ENCODE measurements around the gene TMEM187.

The TMEM187 gene

GRCh38 chrX:154020536-154021115 lies 48.1 kb downstream of the TMEM187 start:
- DNase-seq (ENCODE audit: low read depth) = no peak

- no peak for DNase-seq (ENCODE audit: low read depth)
These were observed 48.6 kb downstream of the TMEM187 start for GRCh38 chrX:154021131-154021611.

- no peak for DNase-seq (ENCODE audit: low read depth)
These were observed 49.6 kb downstream of the TMEM187 start for GRCh38 chrX:154022108-154022507.

GRCh38 chrX:154023276-154024000 lies 50.9 kb downstream of the TMEM187 start:
- DNase-seq (ENCODE audit: low read depth) = no peak

GRCh38 chrX:154024271-154024670 lies 51.7 kb downstream of the TMEM187 start:
- no peak for DNase-seq (ENCODE audit: low read depth)

DNA sequence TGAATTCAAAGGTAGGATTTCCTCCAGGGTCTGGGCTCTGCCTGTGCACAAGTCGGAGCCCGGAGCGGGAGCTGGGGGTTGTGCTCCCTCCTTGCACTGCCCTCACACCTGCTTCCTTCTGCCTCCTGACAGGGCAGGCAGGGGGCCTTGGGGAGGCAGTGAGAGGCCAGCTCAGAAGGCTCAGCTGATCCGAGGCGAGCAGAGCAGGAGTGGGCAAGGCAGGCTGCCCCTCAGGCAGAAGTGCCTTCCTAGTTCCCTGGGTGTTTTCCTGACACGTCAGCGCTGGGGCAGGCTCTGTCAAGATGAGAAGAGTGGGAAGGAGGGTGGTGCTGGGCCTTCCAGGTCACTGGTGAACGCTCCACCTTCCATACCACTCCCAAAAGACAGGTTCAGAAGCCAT lies 52.7 kb downstream of the TMEM187 start:
- no peak for DNase-seq (ENCODE audit: low read depth)

DNA sequence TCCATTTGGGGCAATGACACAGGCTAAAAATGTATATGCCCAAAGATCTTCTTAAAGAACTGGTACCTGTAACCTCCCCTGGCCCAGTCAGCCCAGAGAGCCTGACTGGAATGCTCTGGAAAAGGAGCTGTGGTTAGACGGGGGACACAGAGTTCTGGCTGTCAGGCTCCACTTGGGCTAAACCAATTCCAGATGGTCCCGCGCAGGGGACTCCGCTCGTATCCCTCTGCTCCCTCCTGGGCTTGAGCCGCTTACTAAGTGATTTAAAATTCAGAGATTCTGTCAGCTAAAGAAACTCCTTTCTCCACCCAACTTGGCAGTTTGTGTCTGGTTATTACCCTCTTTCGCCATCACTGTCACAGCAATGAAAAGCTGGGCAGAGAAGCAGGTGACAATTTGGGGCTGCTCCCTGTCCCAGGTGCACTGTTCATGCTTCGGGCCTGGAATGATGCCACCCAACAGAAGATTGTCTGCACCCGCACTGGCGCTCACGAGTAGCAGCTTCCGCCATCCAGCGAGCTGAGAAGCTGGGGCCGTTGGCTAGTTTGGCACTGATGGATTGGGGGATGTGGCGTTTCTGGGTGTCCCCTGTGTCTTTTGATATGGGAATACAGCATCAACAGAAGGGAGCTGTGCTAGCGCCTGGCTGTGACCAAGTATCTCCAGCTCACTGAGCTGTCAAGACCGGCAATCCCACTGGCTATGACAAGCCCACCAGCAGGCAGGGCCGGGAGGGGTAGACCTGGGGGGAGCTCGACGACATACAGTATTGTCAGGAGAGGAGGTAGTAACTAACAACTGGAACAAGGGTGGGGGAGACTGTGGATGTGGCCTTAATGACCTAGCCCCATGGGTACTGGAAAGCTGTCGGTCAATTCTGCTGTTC lies 53.8 kb downstream of the TMEM187 start:
- no peak for DNase-seq (ENCODE audit: low read depth)

GRCh38 chrX:154027022-154027402 lies 54.5 kb downstream of the TMEM187 start:
- no peak for DNase-seq (ENCODE audit: low read depth)

DNA sequence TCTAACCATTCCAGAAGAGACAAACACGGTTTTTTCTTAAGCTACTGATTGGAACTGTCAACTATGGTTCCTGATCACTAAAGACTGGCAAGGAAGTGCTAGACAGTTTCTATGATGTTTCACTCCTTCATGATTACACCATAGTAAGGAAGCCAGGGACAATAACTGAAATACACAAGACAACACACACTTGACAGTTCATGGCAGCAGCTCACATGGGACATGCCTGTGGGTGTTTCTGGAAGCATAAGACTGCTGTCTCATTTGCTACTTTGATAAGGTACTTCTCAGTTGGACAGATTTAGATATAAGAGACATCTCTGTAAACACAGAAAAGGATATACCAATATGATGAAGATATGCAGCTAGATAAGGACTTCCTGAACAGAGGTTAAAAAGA lies 55.4 kb downstream of the TMEM187 start:
- DNase-seq (ENCODE audit: low read depth) = no peak

GRCh38 chrX:154028502-154029184 lies 56.1 kb downstream of the TMEM187 start:
- no peak for DNase-seq (ENCODE audit: low read depth)

DNA sequence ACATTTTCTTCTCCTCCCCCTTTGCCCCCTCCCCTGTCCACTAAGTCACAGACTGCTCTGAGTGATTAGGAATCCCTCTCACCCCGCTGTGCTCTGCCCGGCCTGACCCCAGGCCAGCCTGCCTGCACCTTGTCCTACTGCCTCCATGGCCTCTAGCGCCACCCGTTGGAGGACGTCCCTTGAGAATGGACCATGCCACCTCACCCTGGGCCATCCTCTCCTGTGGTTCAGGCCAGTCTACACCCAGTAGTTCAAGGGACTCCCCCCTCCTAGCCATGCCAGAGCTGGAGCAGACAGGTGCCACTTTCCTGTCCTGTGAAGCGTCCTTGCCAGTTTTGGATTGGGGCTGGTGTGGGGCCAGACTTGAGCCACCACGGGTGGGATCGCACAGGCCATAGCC lies 56.9 kb downstream of the TMEM187 start:
- no peak for DNase-seq (ENCODE audit: low read depth)

- no peak for DNase-seq (ENCODE audit: low read depth)
These were observed 57.7 kb downstream of the TMEM187 start for GRCh38 chrX:154030266-154030665.

DNA sequence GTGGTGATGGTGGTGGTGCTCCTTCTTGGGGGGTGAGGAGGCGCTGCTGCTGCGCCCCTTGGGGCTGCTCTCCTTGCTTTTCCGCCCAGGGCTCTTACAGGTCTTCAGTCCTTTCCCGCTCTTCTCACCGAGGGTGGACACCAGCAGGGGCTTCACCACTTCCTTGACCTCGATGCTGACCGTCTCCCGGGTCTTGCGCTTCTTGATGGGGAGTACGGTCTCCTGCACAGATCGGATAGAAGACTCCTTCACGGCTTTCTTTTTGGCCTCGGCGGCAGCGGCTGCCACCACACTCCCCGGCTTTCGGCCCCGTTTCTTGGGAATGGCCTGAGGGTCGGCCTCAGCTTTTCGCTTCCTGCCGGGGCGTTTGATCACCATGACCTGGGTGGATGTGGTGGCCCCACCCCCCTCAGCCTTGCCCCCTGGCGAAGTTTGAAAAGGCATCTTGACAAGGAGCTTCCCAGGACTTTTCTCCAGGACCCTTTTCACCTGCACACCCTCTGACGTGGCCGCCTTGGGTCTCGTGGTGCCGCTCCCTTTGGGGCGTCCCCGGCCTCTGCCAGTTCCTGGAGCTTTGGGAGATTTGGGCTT lies 58.3 kb downstream of the TMEM187 start:
- DNase-seq (ENCODE audit: low read depth) = no peak

GRCh38 chrX:154032160-154032559 lies 59.6 kb downstream of the TMEM187 start:
- DNase-seq (ENCODE audit: low read depth) = no peak

DNA sequence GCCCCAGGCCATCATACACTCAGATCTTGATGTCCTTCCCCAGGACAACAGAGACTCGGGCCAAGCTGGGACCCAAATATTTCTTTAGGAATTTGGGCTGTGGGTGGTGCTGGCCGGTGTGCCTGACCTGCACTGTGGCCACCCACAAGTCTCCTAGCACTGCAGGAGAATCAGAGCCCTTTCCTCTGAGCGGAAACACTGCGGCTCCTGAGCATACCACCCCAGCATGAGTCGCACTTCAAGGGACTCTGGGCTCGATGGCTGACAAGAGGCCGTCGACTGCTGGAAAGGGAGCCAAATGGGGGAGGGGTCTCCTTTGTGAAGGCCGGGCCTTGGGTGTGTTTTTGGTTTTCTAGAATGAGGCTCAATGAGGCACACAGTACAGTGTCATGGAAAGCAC lies 60.1 kb downstream of the TMEM187 start:
- DNase-seq (ENCODE audit: low read depth) = no peak

Data from HS-5 (cell line).